Subcutaneous abdominal adipose tissue (tissue), 5 donors: ENCODE data around the gene PLLP.

Experiments used
- H3K27ac ChIP-seq: one replicate; pipeline ENCODE4 v1.7.0; 2013; ENCODE audit warnings: low read depth, mild to moderate bottlenecking, inconsistent platforms, low read length, moderate library complexity
- H3K27me3 ChIP-seq, 5 donors: one replicate each; pipeline ENCODE4 v1.7.0; 2013; ENCODE audit warnings: low read length in 5 of 5, inconsistent platforms in 1 of 5; ENCODE audit not compliant: control insufficient read depth in 5 of 5, insufficient read depth in 4 of 5
- H3K36me3 ChIP-seq, 5 donors: one replicate each; pipeline ENCODE4 v1.7.0; 2013; ENCODE audit warnings: low read length in 5 of 5; ENCODE audit not compliant: control insufficient read depth in 5 of 5, insufficient read depth in 5 of 5
- H3K4me1 ChIP-seq, 5 donors: one replicate each; pipeline ENCODE4 v1.7.0; 2013; ENCODE audit warnings: low read length in 5 of 5, mild to moderate bottlenecking in 3 of 5, moderate library complexity in 1 of 5; ENCODE audit not compliant: control insufficient read depth in 5 of 5, insufficient read depth in 5 of 5
- H3K4me3 ChIP-seq, 5 donors: one replicate each; pipeline ENCODE4 v1.7.0; 2013; ENCODE audit warnings: low read length in 5 of 5, low read depth in 1 of 5
- H3K9ac ChIP-seq, 5 donors: one replicate each; pipeline ENCODE4 v1.7.0; 2013; ENCODE audit warnings: low read length in 5 of 5, mild to moderate bottlenecking in 4 of 5, moderate library complexity in 3 of 5
- H3K9me3 ChIP-seq, 5 donors: one replicate each; pipeline ENCODE4 v1.7.0; 2013; ENCODE audit warnings: low read length in 5 of 5; ENCODE audit not compliant: control insufficient read depth in 5 of 5
- donor health status: healthy.
- donor health status: healthy.
- donor health status: healthy.
- donor health status: healthy.
- donor health status: healthy.

PLLP gene

DNA sequence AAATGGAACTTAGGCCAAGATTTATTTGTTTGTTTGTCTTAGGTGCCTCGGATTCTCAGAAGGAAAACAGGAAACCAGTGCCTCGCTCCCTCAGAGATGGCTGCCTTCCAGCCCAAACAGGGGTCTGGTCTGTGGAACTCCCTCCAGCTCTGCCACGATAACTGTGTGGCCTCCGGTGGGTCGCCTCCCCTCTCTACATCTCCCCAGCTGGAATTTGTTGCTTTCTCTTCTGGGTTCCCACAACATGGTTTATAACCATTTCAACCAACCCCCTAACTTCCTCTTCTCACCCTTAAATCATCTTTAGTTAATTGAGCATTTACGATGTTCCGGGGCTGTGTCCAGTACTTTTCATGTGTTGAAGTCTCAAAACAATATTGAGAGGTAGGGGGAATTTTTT lies 30.9 kb upstream of the PLLP start:
- Histone ChIP-seq H3K9me3 (no peaks in the 10 kb centered on the region), H3K4me3 (no peak overlapping the region), H3K27me3 (peaks cover 0 to 5% (median 0%) of the 10 kb centered on the region in 5 donors), H3K4me1 (peaks cover 0 to 37% (median 13%) of the 10 kb centered on the region in 5 donors), H3K27ac (peak overlapping the region; percentile 71), H3K36me3 (no peaks in the 10 kb centered on the region), H3K9ac (peak overlapping the region in 2 of 5 donors; percentile 9 to 15)

DNA sequence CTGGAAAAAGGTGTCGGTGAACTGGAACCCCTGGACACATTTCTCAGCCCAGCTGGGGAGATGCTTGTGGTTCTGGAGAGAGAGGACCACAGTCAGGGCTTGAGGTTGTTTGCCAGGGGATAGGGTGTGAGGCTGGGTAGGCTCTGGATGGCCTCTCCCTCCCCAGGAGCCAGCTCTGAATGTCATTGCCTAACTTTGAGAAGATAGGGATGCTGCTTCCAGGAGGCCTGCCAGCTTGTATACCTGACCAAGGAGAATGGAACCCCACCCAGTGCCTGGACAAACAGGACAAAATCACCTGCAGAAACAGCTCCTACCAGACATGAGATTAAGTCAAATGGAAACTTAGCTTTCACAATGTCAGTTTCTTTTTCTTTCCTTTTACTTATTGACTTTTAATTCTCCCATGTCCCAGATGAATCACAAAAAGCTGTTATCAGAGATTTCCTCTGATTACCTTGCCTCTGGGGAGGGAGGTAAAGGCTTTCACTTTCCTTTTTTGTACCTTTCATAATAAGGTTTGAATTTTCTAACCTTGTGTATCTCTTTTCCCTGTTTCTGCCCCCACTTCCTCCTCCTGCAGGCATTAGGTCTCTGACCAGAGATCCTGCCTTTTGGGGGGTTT lies 29.8 kb upstream of the PLLP start:
- Histone ChIP-seq H3K36me3 (no peaks in the 10 kb centered on the region), H3K4me1 (peaks cover 0 to 37% (median 13%) of the 10 kb centered on the region in 5 donors), H3K27ac (peak overlapping the region; percentile 71), H3K9me3 (no peaks in the 10 kb centered on the region), H3K9ac (no peak overlapping the region), H3K4me3 (no peak overlapping the region), H3K27me3 (peaks cover 0 to 5% (median 0%) of the 10 kb centered on the region in 5 donors)

DNA sequence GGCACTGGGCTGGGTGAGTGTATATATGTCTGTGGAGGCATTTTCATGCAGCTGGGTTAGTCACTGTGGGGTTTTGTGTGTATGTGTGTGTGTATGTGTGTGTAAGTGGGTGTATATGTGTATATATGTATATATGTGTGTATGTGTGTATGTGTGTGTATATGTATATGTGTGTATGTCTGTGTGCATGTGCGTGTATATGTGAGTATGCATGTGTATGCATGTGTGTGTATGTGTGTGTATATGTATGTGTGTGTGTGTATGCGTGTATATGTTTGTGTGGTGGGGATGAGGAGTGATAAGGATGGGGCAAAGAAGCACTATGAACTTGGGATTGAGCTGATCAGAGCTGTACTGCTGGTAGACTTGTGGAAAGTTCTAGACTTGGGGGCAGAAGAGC lies 29.0 kb upstream of the PLLP start:
- H3K27ac ChIP-seq: no peak overlapping the region

DNA sequence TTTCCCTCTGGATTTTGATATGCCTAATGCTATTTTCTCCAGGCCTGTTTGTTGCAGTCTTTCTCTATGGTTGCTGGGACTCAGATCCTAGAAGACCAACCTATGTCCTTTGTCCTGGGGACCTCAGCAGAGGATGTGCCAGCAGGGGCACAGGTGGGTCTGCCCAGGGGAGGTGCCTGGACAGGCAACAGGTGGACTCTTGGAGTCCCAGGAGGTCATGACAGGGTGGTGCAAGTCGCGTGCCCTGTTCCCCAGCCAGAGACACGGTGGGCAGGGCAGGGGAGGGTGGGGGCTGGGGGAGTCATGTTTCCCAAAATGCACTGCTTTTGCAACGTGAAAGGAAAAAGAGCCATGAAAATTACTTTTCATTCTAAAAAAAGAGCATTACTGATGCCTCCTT lies 26.3 kb upstream of the PLLP start:
- peaks cover 0 to 3% (median 0%) of the 10 kb centered on the region in 5 donors for H3K27me3 ChIP-seq
- H3K27ac ChIP-seq: no peak overlapping the region
- H3K9me3 ChIP-seq: no peaks in the 10 kb centered on the region
- peaks cover 0 to 25% (median 0%) of the 10 kb centered on the region in 5 donors for H3K4me1 ChIP-seq
- H3K9ac ChIP-seq: no peak overlapping the region
- no peaks in the 10 kb centered on the region for H3K36me3 ChIP-seq
- H3K4me3 ChIP-seq: no peak overlapping the region

More for the DNA sequence above, 29.0 kb upstream of the PLLP start:
- H3K4me3 ChIP-seq: no peak overlapping the region
- no peak overlapping the region for H3K9ac ChIP-seq
- no peaks in the 10 kb centered on the region for H3K9me3 ChIP-seq
- no peaks in the 10 kb centered on the region for H3K36me3 ChIP-seq
- H3K27me3 ChIP-seq: peaks cover 0 to 5% (median 0%) of the 10 kb centered on the region in 5 donors
- peaks cover 0 to 37% (median 13%) of the 10 kb centered on the region in 5 donors for H3K4me1 ChIP-seq

DNA sequence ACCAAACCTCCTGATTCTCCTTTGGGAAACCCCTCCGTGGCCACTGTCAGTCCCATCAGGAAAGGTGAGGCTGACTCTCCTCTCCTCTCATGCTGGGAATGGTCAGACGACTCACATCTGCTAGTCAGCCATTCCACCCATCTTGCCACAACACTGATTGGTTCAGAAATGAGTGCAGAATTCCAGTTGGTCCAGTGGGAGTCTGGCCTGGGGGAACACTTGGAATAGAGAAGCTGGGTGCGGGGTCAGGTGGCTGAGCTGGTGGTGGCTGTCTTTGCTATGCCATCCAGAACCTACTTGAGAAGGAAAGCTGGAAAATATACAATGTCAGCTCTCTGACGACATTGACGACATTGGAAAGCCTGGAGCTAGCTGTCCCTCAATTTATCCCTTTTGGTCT lies 23.6 kb upstream of the PLLP start:
- peaks cover 11 to 31% (median 21%) of the 10 kb centered on the region in 5 donors for H3K4me1 ChIP-seq
- H3K9me3 ChIP-seq: no peaks in the 10 kb centered on the region
- H3K4me3 ChIP-seq: no peak overlapping the region
- H3K9ac ChIP-seq: no peak overlapping the region
- H3K36me3 ChIP-seq: no peaks in the 10 kb centered on the region
- no peak overlapping the region for H3K27ac ChIP-seq
- H3K27me3 ChIP-seq: peaks cover 0 to 4% (median 0%) of the 10 kb centered on the region in 5 donors

DNA sequence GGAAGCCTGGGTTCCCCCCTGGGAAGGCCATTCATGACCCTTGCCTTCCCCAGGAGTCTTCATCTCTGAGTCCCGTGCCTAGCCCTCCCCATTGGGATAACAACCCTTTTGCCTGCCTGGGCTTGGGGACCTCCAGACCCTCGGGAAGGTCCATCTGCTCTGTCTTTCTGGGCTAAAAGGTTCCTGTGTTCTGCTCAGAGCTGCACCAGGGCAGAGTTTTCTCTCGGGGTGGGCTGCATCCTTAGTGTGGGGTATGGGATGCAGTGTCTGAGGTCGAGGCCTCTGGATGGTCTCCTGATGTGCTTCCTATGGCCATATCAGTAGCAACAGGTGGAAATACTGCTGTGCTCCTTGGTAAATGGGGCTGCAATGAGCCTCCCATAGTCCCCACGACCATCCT lies 22.9 kb upstream of the PLLP start:
- H3K27me3 ChIP-seq: peaks cover 0 to 4% (median 0%) of the 10 kb centered on the region in 5 donors
- no peak overlapping the region for H3K9ac ChIP-seq
- no peak overlapping the region for H3K4me3 ChIP-seq
- no peaks in the 10 kb centered on the region for H3K36me3 ChIP-seq
- H3K27ac ChIP-seq: no peak overlapping the region
- H3K9me3 ChIP-seq: no peaks in the 10 kb centered on the region
- peaks cover 11 to 31% (median 21%) of the 10 kb centered on the region in 5 donors for H3K4me1 ChIP-seq

DNA sequence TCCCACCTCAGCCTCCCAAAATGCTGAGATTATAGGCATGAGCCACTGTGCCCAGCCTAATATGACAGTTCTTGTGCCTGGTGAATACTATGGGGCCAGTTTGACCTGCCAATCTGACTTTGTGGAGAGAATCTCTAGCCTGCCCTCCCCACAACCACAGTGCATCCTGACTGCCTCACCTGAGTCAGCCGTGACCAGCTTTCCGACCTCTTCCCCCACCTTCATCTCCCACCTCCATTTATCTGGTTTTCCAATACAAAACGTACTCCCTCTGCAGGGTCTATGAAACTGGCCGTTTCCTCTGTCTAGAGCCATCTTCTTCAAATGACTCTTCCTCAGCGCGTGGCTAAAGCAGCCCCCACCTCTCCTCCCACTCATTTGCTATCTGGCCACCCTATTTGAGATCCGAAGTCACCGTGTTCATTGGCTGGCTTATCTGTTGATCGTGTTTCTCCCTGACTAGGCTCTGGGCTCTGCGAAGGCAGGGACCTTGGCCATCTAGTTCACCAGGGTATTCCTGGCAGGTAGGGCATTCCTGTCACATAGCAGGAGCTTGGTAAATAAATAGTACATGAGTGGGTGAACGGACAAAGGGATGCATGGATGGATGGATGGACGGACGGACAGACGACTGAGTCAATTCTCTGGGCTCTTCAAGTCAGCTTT lies 22.3 kb upstream of the PLLP start:
- no peak overlapping the region for H3K9ac ChIP-seq
- H3K27ac ChIP-seq: peak overlapping the region; percentile 85
- no peaks in the 10 kb centered on the region for H3K9me3 ChIP-seq
- H3K4me3 ChIP-seq: no peak overlapping the region
- H3K27me3 ChIP-seq: peaks cover 0 to 4% (median 0%) of the 10 kb centered on the region in 5 donors
- peaks cover 11 to 31% (median 21%) of the 10 kb centered on the region in 5 donors for H3K4me1 ChIP-seq
- no peaks in the 10 kb centered on the region for H3K36me3 ChIP-seq

DNA sequence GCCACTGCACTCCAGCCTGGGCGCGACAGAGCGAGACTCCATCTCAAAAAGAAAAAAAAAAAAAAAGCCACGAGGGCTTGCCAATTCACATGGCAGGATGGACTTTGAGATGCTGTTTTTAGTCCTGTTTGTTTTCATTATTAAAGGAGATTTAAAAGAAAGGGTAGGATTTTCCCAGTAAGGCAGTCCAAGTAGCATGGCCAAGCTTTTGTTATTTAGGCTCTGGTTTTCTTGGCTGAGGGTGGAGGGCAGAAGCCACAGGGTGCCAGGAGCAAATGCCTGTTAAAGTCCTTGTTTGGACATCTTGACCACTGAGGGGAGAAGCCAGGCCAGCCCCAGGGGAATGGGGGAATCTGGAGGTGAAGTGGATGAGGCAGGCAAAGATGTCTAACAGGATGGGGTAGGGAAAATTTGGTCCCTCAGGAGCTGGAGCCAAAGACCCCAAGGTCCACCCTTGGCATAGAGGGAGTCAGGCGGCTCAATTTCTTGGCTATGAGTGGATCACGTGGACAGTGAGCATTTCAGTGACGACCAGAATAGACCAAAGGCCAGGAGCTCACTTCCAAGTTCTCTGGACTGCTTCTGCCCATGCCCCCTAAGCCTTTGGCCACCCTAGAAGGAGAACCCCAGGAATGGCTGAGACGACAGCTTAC lies 20.8 kb upstream of the PLLP start:
- H3K9ac ChIP-seq: peak overlapping the region in 1 of 5 donors; percentile 24
- H3K36me3 ChIP-seq: no peaks in the 10 kb centered on the region
- no peak overlapping the region for H3K4me3 ChIP-seq
- no peaks in the 10 kb centered on the region for H3K9me3 ChIP-seq
- peaks cover 0 to 4% (median 0%) of the 10 kb centered on the region in 5 donors for H3K27me3 ChIP-seq
- H3K4me1 ChIP-seq: peaks cover 18 to 42% (median 32%) of the 10 kb centered on the region in 5 donors
- H3K27ac ChIP-seq: peak overlapping the region; percentile 85

DNA sequence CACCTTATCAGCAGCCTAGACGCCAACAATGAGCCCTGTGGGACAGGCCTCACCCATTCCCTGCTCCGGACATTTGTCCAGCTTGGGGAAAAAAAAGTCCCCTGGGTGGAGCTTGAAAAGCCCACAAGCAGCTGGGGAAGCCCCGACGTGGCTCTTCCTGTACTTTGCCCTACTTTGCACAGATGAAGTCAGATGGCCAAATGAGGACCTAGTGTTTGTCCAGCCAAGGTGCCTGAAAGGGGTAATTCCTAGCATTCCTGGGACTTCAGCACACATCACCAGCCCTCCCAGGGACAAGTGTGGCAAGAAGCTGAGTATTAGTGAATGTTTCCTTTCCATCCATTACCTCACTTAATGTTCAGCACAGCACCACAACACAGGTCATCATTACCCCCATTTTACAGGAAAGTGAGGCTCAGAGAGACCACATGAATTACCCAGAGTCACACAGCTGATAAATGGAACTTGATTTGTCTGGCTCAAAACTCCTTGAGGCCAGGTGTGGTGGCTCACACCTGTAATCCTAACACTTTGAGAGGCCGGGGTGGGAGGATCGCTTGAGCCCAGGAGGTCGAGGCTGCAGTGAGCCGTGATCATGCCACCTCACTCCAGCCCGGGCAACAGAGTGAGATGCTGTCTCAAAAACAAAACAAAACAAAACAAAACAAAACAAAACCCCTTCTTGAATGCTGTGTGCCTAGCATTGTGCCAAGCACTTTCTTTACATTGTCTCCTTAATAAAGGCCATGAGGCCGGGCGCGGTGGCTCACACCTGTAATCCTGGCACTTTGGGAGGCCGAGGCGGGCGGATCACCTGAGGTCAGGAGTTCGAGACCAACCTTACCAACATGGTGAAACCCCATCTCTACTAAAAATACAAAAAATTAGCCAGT lies 19.9 kb upstream of the PLLP start:
- no peaks in the 10 kb centered on the region for H3K9me3 ChIP-seq
- H3K36me3 ChIP-seq: no peaks in the 10 kb centered on the region
- peaks cover 0 to 4% (median 0%) of the 10 kb centered on the region in 5 donors for H3K27me3 ChIP-seq
- peak overlapping the region in 2 of 5 donors; percentile 59 to 95 for H3K9ac ChIP-seq
- H3K27ac ChIP-seq: peak overlapping the region; percentile 85
- H3K4me1 ChIP-seq: peaks cover 23 to 47% (median 33%) of the 10 kb centered on the region in 5 donors
- no peak overlapping the region for H3K4me3 ChIP-seq
